Parathyroid adenoma (tissue), 2 donors: ENCODE results near the gene DCAF6.
A peak's percentile ranks its signal among the peaks of the same experiment; 100 is the strongest.
"Not testable (repeated sequence)": the region's sequence is repeated elsewhere in the genome, so short reads cannot be mapped to it uniquely, and the experiment has no call there.

Experiments
- H2AFZ ChIP-seq: fragments of 300-600 bp; sonication (generic); one replicate; pipeline ENCODE4 v1.7.0; 2017; ENCODE audit warnings: antibody characterized with exemption, mild to moderate bottlenecking
- H3K27ac ChIP-seq: fragments of 300-600 bp; sonication (generic); one replicate; pipeline ENCODE4 v1.7.0; 2017
- H3K27me3 ChIP-seq: fragments of 300-600 bp; sonication (generic); one replicate; pipeline ENCODE4 v1.7.0; 2017; ENCODE audit warnings: low read length; ENCODE audit not compliant: control insufficient read depth, insufficient read depth
- H3K36me3 ChIP-seq: fragments of 300-600 bp; sonication (generic); one replicate; pipeline ENCODE4 v1.7.0; 2017; ENCODE audit warnings: low read length; ENCODE audit not compliant: control insufficient read depth, insufficient read depth
- H3K4me1 ChIP-seq: fragments of 300-600 bp; sonication (generic); one replicate; pipeline ENCODE4 v1.7.0; 2017; ENCODE audit warnings: control low read depth
- H3K4me2 ChIP-seq: fragments of 300-600 bp; sonication (generic); one replicate; pipeline ENCODE4 v1.7.0; 2017; ENCODE audit warnings: low read length
- H3K4me3 ChIP-seq: fragments of 300-600 bp; sonication (generic); one replicate; pipeline ENCODE4 v1.7.0; 2017; ENCODE audit warnings: low read depth, low read length
- H3K79me2 ChIP-seq: fragments of 300-600 bp; sonication (generic); one replicate; pipeline ENCODE4 v1.7.0; 2017; ENCODE audit warnings: control low read depth
- H3K9ac ChIP-seq: fragments of 300-600 bp; sonication (generic); one replicate; pipeline ENCODE4 v1.7.0; 2017; ENCODE audit warnings: mild to moderate bottlenecking
- H3K9me3 ChIP-seq: fragments of 300-600 bp; sonication (generic); one replicate; pipeline ENCODE4 v1.7.0; 2017; ENCODE audit warnings: low read length; ENCODE audit not compliant: control insufficient read depth
- TF ChIP-seq, protein P1 (sequence below): fragments of 300-600 bp; sonication (generic); IDR thresholded peaks from one replicate; pipeline ENCODE4 v1.7.0; 2017; ENCODE audit warnings: antibody characterized with exemption, mild to moderate bottlenecking
- donor health status: primary hyperparathyroidism.

Gene DCAF6

DNA sequence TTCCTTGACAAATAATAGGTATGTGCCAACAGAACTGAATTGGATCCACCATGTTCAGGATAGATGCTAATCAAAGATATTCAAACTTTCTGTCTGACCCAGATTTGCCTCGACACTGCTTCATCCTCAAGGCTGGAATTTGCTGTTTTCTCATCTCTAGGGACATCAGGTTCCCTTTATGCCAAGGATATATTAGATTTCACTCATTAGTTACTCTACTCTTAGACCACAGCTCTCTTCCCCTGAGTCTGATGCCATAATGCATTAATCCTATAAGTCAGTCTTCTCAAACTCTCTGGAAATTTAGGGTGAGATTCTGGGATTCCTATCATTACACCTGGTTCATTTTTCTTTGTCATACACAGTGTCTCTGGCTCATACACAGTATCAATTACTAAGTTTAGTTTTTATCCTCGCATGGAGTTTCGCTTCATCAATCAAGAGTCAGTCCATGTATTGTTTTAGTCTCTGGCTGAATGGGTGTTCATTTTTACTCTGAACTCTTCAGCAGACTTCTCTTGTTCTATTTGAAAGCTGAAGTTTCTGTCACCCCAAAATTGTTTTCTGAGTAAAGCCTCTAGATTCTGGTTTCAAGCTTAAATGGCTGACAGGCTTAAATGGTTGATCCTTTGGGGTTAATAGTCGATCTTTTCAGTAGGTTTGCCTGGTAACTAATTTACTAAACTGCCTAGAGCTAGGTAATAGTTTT lies 9.3 kb upstream of the DCAF6 start:
- Histone ChIP-seq H3K79me2 (peaks cover 16% of the 10 kb centered on the region), H3K4me2 (no peak overlapping the region), H3K4me3 (no peak overlapping the region), H3K4me1 (no peaks in the 10 kb centered on the region), H3K36me3 (no peaks in the 10 kb centered on the region), H2AFZ (no peak overlapping the region), H3K27me3 (no peaks in the 10 kb centered on the region), H3K9ac (no peak overlapping the region), H3K27ac (no peak overlapping the region), H3K9me3 (no peaks in the 10 kb centered on the region)
- TF ChIP-seq, protein P1, sequence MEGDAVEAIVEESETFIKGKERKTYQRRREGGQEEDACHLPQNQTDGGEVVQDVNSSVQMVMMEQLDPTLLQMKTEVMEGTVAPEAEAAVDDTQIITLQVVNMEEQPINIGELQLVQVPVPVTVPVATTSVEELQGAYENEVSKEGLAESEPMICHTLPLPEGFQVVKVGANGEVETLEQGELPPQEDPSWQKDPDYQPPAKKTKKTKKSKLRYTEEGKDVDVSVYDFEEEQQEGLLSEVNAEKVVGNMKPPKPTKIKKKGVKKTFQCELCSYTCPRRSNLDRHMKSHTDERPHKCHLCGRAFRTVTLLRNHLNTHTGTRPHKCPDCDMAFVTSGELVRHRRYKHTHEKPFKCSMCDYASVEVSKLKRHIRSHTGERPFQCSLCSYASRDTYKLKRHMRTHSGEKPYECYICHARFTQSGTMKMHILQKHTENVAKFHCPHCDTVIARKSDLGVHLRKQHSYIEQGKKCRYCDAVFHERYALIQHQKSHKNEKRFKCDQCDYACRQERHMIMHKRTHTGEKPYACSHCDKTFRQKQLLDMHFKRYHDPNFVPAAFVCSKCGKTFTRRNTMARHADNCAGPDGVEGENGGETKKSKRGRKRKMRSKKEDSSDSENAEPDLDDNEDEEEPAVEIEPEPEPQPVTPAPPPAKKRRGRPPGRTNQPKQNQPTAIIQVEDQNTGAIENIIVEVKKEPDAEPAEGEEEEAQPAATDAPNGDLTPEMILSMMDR, result no peak

DNA sequence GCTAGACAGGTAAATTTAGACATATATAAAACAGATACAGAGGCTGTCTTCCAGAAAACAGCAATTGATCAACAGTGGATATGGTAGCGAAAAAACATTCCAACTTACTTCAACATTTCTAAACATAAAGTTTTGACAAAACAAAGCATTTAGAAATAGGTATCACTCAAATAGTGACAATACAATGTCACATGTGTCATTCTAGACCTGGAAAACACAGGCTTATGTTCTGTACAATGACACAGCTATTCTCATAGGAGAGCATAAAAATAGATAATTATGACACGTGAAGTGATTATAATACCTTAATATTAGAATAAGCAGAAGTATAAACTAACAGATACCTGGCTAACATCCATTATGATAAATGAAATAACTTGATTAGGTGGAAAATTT lies 8.0 kb upstream of the DCAF6 start:
- Histone ChIP-seq H3K9me3 (no peaks in the 10 kb centered on the region), H3K79me2 (peaks cover 15% of the 10 kb centered on the region), H3K4me2 (no peak overlapping the region), H3K36me3 (no peaks in the 10 kb centered on the region), H2AFZ (no peak overlapping the region), H3K27me3 (no peaks in the 10 kb centered on the region), H3K9ac (no peak overlapping the region), H3K27ac (no peak overlapping the region), H3K4me3 (no peak overlapping the region), H3K4me1 (no peaks in the 10 kb centered on the region)
- TF ChIP-seq, protein P1, result no peak

DNA sequence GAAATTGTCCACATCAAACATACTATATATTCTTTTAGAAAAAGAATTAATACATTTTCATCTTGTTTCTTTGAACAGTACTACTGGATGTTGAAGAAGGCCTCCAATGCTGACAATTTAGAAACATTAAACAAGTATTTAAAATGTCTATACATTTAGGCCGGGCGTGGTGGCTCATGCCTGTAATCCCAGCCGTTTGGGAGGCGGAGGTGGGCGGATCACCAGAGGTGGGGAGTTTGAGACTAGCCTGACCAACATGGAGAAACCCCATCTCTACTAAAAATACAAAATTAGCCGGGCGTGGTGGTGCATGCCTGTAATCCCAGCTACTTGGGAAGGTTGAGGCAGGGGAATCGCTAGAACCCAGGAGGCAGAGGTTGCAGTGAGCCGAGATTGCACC lies 7.6 kb upstream of the DCAF6 start:
- not testable (repeated sequence) for H3K9me3 ChIP-seq, H3K4me3 ChIP-seq, H3K27ac ChIP-seq, H3K36me3 ChIP-seq, H3K9ac ChIP-seq, H3K4me2 ChIP-seq, H3K27me3 ChIP-seq, H3K4me1 ChIP-seq, H2AFZ ChIP-seq
- peaks cover 20% of the 10 kb centered on the region for H3K79me2 ChIP-seq

DNA sequence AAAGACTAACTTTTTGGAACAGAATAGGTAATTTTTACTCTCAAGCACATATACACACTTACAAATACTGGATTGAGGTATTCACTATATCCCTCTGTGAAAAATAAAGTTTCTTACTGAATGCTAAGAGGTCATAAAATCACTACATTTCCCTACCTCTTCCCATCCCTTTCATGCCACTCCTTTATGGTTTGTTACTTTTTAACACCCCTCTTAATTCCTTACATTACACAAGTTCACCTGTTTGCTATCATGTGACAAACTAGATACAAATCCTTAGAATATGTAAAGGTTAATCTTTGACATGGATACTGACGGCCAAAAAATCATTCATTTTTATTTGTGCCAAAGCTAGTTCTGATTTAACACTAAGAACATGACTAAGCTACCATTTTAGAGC lies 6.8 kb upstream of the DCAF6 start:
- Histone ChIP-seq H3K9me3 (no peaks in the 10 kb centered on the region), H3K27ac (no peak overlapping the region), H3K9ac (no peak overlapping the region), H2AFZ (no peak overlapping the region), H3K27me3 (no peaks in the 10 kb centered on the region), H3K4me3 (no peak overlapping the region), H3K4me2 (no peak overlapping the region), H3K4me1 (no peaks in the 10 kb centered on the region), H3K79me2 (peaks cover 20% of the 10 kb centered on the region), H3K36me3 (no peaks in the 10 kb centered on the region)
- TF ChIP-seq, protein P1, result no peak

DNA sequence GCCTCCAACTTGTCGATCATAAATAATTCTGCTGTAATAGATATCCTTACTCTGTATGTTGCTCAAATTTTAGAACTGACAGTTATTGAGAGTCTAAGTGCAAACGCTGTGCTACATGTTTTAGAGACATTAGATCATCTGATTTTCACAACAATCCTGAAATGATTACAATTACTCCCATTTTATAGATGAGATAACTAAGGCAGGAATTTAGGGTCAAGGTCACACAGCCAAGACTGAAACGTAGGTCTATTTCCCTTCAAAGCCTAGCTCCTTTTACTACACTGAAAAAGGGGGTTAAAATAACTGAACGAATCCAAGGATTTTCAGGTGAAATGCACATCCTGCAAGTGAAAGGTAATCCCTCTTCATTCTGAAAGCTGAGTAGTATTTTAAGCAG lies 2.7 kb upstream of the DCAF6 start:
- H3K4me3 ChIP-seq, result peak overlapping the region; percentile 80
- H3K9ac ChIP-seq, result no peak overlapping the region
- no peaks in the 10 kb centered on the region for H3K4me1 ChIP-seq
- no peak overlapping the region for H2AFZ ChIP-seq
- no peaks in the 10 kb centered on the region for H3K27me3 ChIP-seq
- no peaks in the 10 kb centered on the region for H3K9me3 ChIP-seq
- TF ChIP-seq, protein P1, result no peak
- no peaks in the 10 kb centered on the region for H3K36me3 ChIP-seq
- H3K27ac ChIP-seq, result no peak overlapping the region
- peaks cover 17% of the 10 kb centered on the region for H3K79me2 ChIP-seq
- H3K4me2 ChIP-seq, result peak overlapping the region; percentile 87
